LoVo (cell line): Measurements from ENCODE around the gene OR1N1.
A peak's percentile ranks its signal among the peaks of the same experiment; 100 is the strongest.
"Not testable (repeated sequence)": the region's sequence is repeated elsewhere in the genome, so short reads cannot be mapped to it uniquely, and the experiment has no call there.

ENCODE experiments used
- DNase-seq: peaks from one replicate; pipeline ENCODE4 v3.0.0-alpha.2; 2016; ENCODE audit warnings: low spot score

OR1N1 gene

GRCh38 chr9:122527193-122527592, at the start of gene OR1N1:
TSS of gene OR1N1 (minus strand) at chr9:122527293. CDS start at chr9:122527293, 0 bp downstream.
- DNase-seq: no peak

- DNase-seq: no peak
These were observed 45.4 kb upstream of the OR1N1 start for GRCh38 chr9:122572456-122572855.

- DNase-seq: no peak
These were observed 40.8 kb upstream of the OR1N1 start for GRCh38 chr9:122567901-122568300.

- DNase-seq: no peak
These were observed 35.2 kb upstream of the OR1N1 start for GRCh38 chr9:122562134-122562760.

GRCh38 chr9:122561446-122561845, 34.4 kb upstream of the OR1N1 start:
- no peak for DNase-seq

- DNase-seq: no peak
These were observed 25.7 kb upstream of the OR1N1 start, which contains the start of gene OR1N2 for GRCh38 chr9:122552812-122553211. TSS of gene OR1N2 (plus strand) at chr9:122553112. CDS start at chr9:122553212, 100 bp downstream.

- no peak for DNase-seq
These were observed 24.3 kb upstream of the OR1N1 start for GRCh38 chr9:122551371-122551770.

- no peak for DNase-seq
These were observed 19.1 kb upstream of the OR1N1 start for GRCh38 chr9:122546196-122546595.

GRCh38 chr9:122538757-122539156, 11.7 kb upstream of the OR1N1 start:
- no peak for DNase-seq

- not testable (repeated sequence) for DNase-seq
These were observed 10.0 kb upstream of the OR1N1 start for GRCh38 chr9:122537066-122537465.

GRCh38 chr9:122536134-122536533, 9.0 kb upstream of the OR1N1 start:
- no peak for DNase-seq

GRCh38 chr9:122531157-122531556, 4.1 kb upstream of the OR1N1 start:
- not testable (repeated sequence) for DNase-seq

- DNase-seq: no peak
These were observed 491 bp downstream of the OR1N1 start for GRCh38 chr9:122526602-122527001.

- no peak for DNase-seq
These were observed 7.7 kb downstream of the OR1N1 start for GRCh38 chr9:122519376-122519775.

- no peak for DNase-seq
These were observed 8.3 kb downstream of the OR1N1 start, which contains the start of gene OR1J4 for GRCh38 chr9:122518841-122519240. TSS of gene OR1J4 (plus strand) at chr9:122519141. CDS start at chr9:122519141, 0 bp downstream.

- no peak for DNase-seq
These were observed 8.9 kb downstream of the OR1N1 start for GRCh38 chr9:122518226-122518625.

GRCh38 chr9:122510502-122510901, 16.6 kb downstream of the OR1N1 start, which contains the start of gene OR1J2:
TSS of gene OR1J2 (plus strand) at chr9:122510802. CDS start at chr9:122510802, 0 bp downstream.
- no peak for DNase-seq

- no peak for DNase-seq
These were observed 20.1 kb downstream of the OR1N1 start for GRCh38 chr9:122506964-122507363.

GRCh38 chr9:122498883-122499288, 28.2 kb downstream of the OR1N1 start:
- peak; percentile 33 for DNase-seq

- no peak for DNase-seq
These were observed 48.0 kb downstream of the OR1N1 start for GRCh38 chr9:122479062-122479461.

GRCh38 chr9:122477826-122478225, 49.3 kb downstream of the OR1N1 start, which contains the start of gene OR1J1:
TSS of gene OR1J1 (minus strand) at chr9:122477926. CDS start at chr9:122477926, 0 bp downstream.
- no peak for DNase-seq

GRCh38 chr9:122477346-122477745, 49.7 kb downstream of the OR1N1 start:
- no peak for DNase-seq
